Fibroblast of pulmonary artery (primary cell): ENCODE measurements around the gene SH2D2A.

Experiments
- DNase-seq: peaks from one replicate; pipeline ENCODE4 v3.0.0-alpha.2; 2010; ENCODE audit warnings: low read depth
- H3K4me3 ChIP-seq: replicated peaks from 2 replicates; pipeline ENCODE4 v1.5.1; 2011; ENCODE audit warnings: low read depth, mild to moderate bottlenecking, control low read depth, low read length, moderate library complexity
- CTCF ChIP-seq: IDR thresholded peaks from 2 replicates; pipeline ENCODE4 v1.5.1; 2011; ENCODE audit warnings: mild to moderate bottlenecking, control low read depth, low read length, inconsistent platforms; ENCODE audit errors: missing control alignments

Gene SH2D2A

DNA sequence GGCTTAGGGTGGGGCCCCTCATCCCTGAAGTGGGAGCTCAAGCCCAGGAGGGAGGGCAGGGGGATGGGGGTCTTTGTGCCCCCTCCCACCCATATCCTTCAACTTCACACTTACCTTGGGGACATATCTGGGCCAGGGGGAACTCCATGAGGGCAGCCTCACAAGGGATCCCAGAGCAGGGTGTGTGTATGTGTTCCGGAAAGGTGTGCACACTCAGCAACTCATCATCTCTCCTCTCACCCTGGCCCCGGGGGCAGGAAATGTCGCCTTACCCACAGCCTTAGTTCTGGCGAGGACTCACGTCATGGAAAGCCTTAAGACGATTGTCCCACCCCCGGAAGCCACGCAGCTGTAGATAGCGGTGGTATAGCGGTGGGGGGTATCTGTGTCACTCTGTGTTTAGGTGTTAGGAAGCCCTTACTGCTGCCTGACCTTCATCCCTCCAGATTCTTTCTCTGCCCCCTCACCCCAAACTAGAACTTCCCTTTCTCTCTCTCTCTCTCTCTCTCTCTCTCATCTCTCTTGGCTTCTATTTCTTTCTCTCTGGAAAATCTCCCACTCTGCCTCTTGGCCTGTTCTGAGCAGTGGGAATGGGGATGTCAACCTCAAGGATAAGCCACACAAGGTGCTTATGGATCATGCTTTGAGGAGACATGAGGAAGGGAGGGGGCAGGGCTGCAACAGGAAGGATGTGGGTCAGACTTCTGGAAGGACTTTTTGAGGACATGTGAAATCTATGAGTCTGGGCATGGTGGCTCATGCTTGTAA lies at the start of gene SH2D2A:
Gene SH2D2A, minus strand, starts transcription at position 288 of the 768 bp plus-strand sequence. Its CDS starts 140 bp downstream, at position 148.
- no peak for TF ChIP-seq CTCF
- H3K4me3 ChIP-seq: no peak within 1 kb of the TSS
- DNase-seq: peak; percentile 66

GRCh38 chr1:156865865-156866248 lies 49.2 kb upstream of the SH2D2A start:
- no peak for TF ChIP-seq CTCF
- no peak overlapping the region for H3K4me3 ChIP-seq
- no peak for DNase-seq

DNA sequence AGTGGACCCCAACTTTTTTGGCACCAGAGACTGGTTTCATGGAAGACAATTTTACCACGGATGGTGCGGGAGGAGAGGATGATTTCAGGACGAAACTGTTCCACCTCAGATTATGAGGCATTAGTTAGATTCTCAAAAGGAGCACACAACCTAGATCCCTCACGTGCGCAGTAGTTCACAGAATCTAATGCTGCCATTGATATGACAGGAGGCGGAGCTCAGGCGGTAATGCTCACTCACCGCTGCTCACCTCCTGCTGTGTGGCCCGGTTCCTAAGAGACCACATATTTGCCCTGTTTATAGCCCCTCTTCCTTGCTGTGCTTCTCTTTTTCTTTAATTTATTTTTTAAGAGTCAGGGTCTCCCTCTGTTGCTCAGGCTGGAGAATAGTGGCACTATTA lies 48.6 kb upstream of the SH2D2A start:
- no peak overlapping the region for H3K4me3 ChIP-seq
- no peak for DNase-seq
- TF ChIP-seq CTCF: no peak

DNA sequence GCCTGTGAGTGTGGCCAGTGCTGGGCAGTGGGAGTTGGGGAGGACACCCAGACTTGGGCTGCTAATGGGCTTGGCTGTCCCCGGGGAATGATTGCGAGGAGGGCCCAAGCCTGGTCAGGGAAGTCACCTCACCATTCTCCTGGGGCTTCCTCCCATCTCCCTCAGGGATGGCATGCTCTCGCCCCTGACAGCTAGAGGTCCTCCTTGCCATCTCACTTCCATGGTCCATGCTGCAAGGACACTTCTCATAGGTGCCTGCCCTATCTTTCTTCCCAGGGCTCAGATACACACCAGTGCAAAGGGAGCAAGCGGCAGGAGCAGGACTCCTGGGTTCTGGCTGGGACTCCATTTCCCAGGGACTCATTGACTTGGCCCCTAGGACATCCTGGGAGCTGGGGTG lies 48.1 kb upstream of the SH2D2A start:
- TF ChIP-seq CTCF: no peak

GRCh38 chr1:156863631-156864030 lies 47.0 kb upstream of the SH2D2A start:
- no peak overlapping the region for H3K4me3 ChIP-seq
- no peak for DNase-seq
- no peak for TF ChIP-seq CTCF

More for the DNA sequence above, 48.1 kb upstream of the SH2D2A start:
- DNase-seq: no peak
- H3K4me3 ChIP-seq: no peak overlapping the region

DNA sequence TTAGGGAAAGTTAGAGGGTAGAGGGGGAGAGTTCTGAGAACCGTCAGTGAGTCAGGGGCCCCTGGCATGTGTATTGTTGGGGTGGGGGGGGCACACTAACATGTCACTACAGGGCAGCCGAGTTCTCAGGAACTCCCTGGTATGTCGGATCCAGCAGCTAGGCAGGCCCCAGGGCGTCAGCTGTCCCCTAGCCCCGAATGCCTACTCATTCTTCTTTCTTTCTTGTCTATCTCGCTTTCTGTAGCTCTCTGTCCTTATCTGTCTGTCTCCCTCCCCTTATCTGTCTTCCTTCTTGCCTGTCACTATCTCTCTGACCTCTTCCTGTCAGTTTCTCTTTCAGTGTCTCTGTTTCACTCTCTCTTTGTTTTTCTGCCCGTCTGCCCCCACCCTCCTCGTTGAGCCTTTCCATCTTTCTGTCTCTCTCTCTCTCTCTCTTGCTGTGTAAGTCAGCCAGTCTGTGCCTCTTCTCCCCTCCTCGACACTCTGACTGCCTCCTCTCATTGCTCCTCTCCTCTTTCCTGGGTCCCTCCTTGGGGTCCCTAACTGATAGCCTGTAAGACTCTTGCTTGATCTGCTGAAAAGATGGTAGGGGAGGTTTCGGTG lies 46.5 kb upstream of the SH2D2A start:
- DNase-seq: no peak
- no peak overlapping the region for H3K4me3 ChIP-seq
- no peak for TF ChIP-seq CTCF
